Keratinocyte (primary cell): Measurements from ENCODE around the gene STK24. TPM values are rescaled to one million over a fixed set of nuclear protein-coding genes. Genes with fewer than 3 reads are reported as not detected.
A peak's percentile ranks its signal among the peaks of the same experiment; 100 is the strongest.

Experiments
- DNase-seq: peaks from one replicate; pipeline ENCODE4 v3.0.0-alpha.2; 2011; ENCODE audit warnings: low read depth, missing footprints, low spot score
- FAIRE-seq: peaks from 2 replicates; lab custom pipeline; 2011; peaks lifted over from hg19 to GRCh38; lab: Jason Lieb, UNC
- H2AFZ ChIP-seq: 2 replicates; pipeline ENCODE4 v1.6.0; 2012; ENCODE audit warnings: low read length, control low read depth, inconsistent platforms; ENCODE audit not compliant: control insufficient read depth
- H3K27ac ChIP-seq: 2 replicates; pipeline ENCODE4 v1.5.1; 2011; ENCODE audit warnings: low read length; ENCODE audit not compliant: control insufficient read depth, insufficient read depth
- H3K27me3 ChIP-seq: 3 replicates; pipeline ENCODE4 v1.6.0; 2011; ENCODE audit warnings: low read length; ENCODE audit not compliant: control insufficient read depth, insufficient read depth; ENCODE audit errors: extremely low read depth
- H3K36me3 ChIP-seq, 2 experiments: 2 replicates in 1 of 2; 3 replicates in 1 of 2; pipeline ENCODE4 v1.5.1; 2011; ENCODE audit warnings: low read length in 2 of 2, mild to moderate bottlenecking in 1 of 2; ENCODE audit not compliant: control insufficient read depth in 2 of 2, insufficient read depth in 2 of 2; ENCODE audit errors: extremely low read depth in 1 of 2
- H3K4me1 ChIP-seq: 3 replicates; pipeline ENCODE4 v1.5.1; 2011; ENCODE audit warnings: low read length; ENCODE audit not compliant: control insufficient read depth, insufficient read depth; ENCODE audit errors: extremely low read depth
- H3K4me2 ChIP-seq: 3 replicates; pipeline ENCODE4 v1.6.0; 2011; ENCODE audit warnings: low read depth, low read length; ENCODE audit not compliant: control insufficient read depth, insufficient read depth; ENCODE audit errors: extremely low read depth
- H3K4me3 ChIP-seq, 3 experiments: fragments of 200-600 bp in 1 of 3; sonication (generic) in 1 of 3; 2 replicates in 2 of 3; 3 replicates in 1 of 3; pipeline ENCODE4 v1.5.1; 2011 to 2016; ENCODE audit warnings: low read length in 3 of 3, mild to moderate bottlenecking in 3 of 3, control low read depth in 2 of 3, inconsistent platforms in 1 of 3, low read depth in 1 of 3, mixed read lengths in 1 of 3, mixed run types in 1 of 3, moderate library complexity in 1 of 3; ENCODE audit not compliant: control insufficient read depth in 2 of 3, insufficient read depth in 2 of 3; ENCODE audit errors: extremely low read depth in 1 of 3
- H3K79me2 ChIP-seq: 2 replicates; pipeline ENCODE4 v1.6.0; 2012; ENCODE audit warnings: low read length; ENCODE audit not compliant: control insufficient read depth, insufficient read depth
- H3K9ac ChIP-seq: 3 replicates; pipeline ENCODE4 v1.6.0; 2011; ENCODE audit warnings: low read length; ENCODE audit not compliant: control insufficient read depth, insufficient read depth; ENCODE audit errors: extremely low read depth
- H3K9me1 ChIP-seq: 3 replicates; pipeline ENCODE4 v1.6.0; 2011; ENCODE audit warnings: low read length; ENCODE audit not compliant: control insufficient read depth, insufficient read depth; ENCODE audit errors: extremely low read depth
- H3K9me3 ChIP-seq: 2 replicates; pipeline ENCODE4 v1.5.1; 2012; ENCODE audit warnings: low read depth, low read length; ENCODE audit not compliant: control insufficient read depth
- H4K20me1 ChIP-seq: 3 replicates; pipeline ENCODE4 v1.6.0; 2011; ENCODE audit warnings: low read length; ENCODE audit not compliant: control insufficient read depth, insufficient read depth; ENCODE audit errors: extremely low read depth
- CTCF ChIP-seq, 3 experiments: IDR thresholded peaks in 1 of 3; conservative IDR thresholded peaks in 1 of 3; optimal IDR thresholded peaks in 1 of 3; 2 replicates in 2 of 3; 3 replicates in 1 of 3; pipeline versions ENCODE3 to v1.5.1; 2011; ENCODE audit warnings: low read length in 3 of 3, mild to moderate bottlenecking in 3 of 3, moderate library complexity in 2 of 3, control low read depth in 1 of 3, inconsistent platforms in 1 of 3; ENCODE audit not compliant: insufficient read depth in 2 of 3; ENCODE audit errors: extremely low read depth in 1 of 3
- EZH2 ChIP-seq: IDR thresholded peaks from one replicate; pipeline ENCODE4 v1.6.1; 2012; ENCODE audit warnings: inconsistent platforms, mild to moderate bottlenecking, low read length, moderate library complexity
- dilution Hi-C: fragments of 300-500 bp; cut with MboI; formaldehyde crosslinking; loops from one replicate; pipeline ENCODE4 v1.7.0; 2020; ENCODE audit warnings: low sequenced_read_pairs; ENCODE audit not compliant: extremely low pct_ligation_motif_present
- polyA plus RNA-seq, 5 experiments: library from polyadenylated mRNA; depleted of rRNA in 3 of 5; stranded (reverse) in 3 of 5; stranded (forward) in 1 of 5; unstranded in 1 of 5; fragments of >200 nt; gene quantifications; 1 replicate in 1 of 5; 2 replicates in 3 of 5; 3 replicates in 1 of 5; pipeline versions ENCODE4 v1.2.1 to v1.2.3, GENCODE V29; 2011 to 2012; ENCODE audit warnings: missing spikeins in 2 of 5, low read depth in 1 of 5, low replicate concordance in 1 of 5

STK24 gene
- polyA plus RNA-seq, 1 donor (not counting 4 experiments of a cell fraction or from before 2014, with no cell fraction given) = 81.6 TPM

GRCh38 chr13:98476106-98476505, 100.8 kb downstream of the STK24 start:
- Histone ChIP-seq H3K36me3 (peaks cover 34 to 37% of the 10 kb centered on the region in 2 experiments), H3K4me2 (peak overlapping the region; percentile 59), H3K4me1 (peaks cover 29% of the 10 kb centered on the region), H4K20me1 (peaks cover 4% of the 10 kb centered on the region), H3K27ac (peak overlapping the region; percentile 61), H3K9ac (no peak overlapping the region), H2AFZ (no peak overlapping the region), H3K27me3 (no peaks in the 10 kb centered on the region), H3K4me3 (peak overlapping the region in 1 of 3 experiments; percentile 21), H3K9me3 (no peaks in the 10 kb centered on the region), H3K79me2 (peaks cover 82% of the 10 kb centered on the region), H3K9me1 (no peaks in the 10 kb centered on the region)
- FAIRE-seq = no peak
- no peak for DNase-seq
- TF ChIP-seq CTCF (optimal IDR thresholded peaks at IDR 0.05 in 1 of 3, IDR thresholded peaks at IDR 0.05 in 1 of 3, conservative IDR thresholded peaks at IDR 0.05 in 1 of 3; ENCODE audit: extremely low read depth in 1 of 3, insufficient read depth in 2 of 3, low read length in 3 of 3) (no peak), EZH2 (no peak)
- dilution Hi-C loops = no loop called here

- no peak overlapping the region for H3K9ac ChIP-seq
- H3K27ac ChIP-seq = no peak overlapping the region
- H3K4me3 ChIP-seq = no peak overlapping the region
- H3K36me3 ChIP-seq = peaks cover 37% of the 10 kb centered on the region in 2 experiments
- no peaks in the 10 kb centered on the region for H3K9me1 ChIP-seq
- H3K27me3 ChIP-seq = no peaks in the 10 kb centered on the region
- no peak for FAIRE-seq
- H2AFZ ChIP-seq = no peak overlapping the region
- no peak overlapping the region for H3K4me2 ChIP-seq
- H3K9me3 ChIP-seq = no peaks in the 10 kb centered on the region
- H3K79me2 ChIP-seq = peaks cover 81% of the 10 kb centered on the region
- H3K4me1 ChIP-seq = peaks cover 29% of the 10 kb centered on the region
- dilution Hi-C loops = no loop called here
- DNase-seq = no peak
- peaks cover 4% of the 10 kb centered on the region for H4K20me1 ChIP-seq
- TF ChIP-seq EZH2 (no peak), CTCF (optimal IDR thresholded peaks at IDR 0.05 in 1 of 3, IDR thresholded peaks at IDR 0.05 in 1 of 3, conservative IDR thresholded peaks at IDR 0.05 in 1 of 3; ENCODE audit: extremely low read depth in 1 of 3, insufficient read depth in 2 of 3, low read length in 3 of 3) (no peak)
Measured at GRCh38 chr13:98475522-98475921, 101.4 kb downstream of the STK24 start.
